Glomerular visceral epithelial cell (primary cell): Measurements from ENCODE around the gene MED22.
A peak's percentile ranks its signal among the peaks of the same experiment; 100 is the strongest.

Source experiments
- DNase-seq: peaks from one replicate; pipeline ENCODE4 v3.0.0-alpha.2; 2016; ENCODE audit errors: extremely low spot score

The MED22 gene

DNA sequence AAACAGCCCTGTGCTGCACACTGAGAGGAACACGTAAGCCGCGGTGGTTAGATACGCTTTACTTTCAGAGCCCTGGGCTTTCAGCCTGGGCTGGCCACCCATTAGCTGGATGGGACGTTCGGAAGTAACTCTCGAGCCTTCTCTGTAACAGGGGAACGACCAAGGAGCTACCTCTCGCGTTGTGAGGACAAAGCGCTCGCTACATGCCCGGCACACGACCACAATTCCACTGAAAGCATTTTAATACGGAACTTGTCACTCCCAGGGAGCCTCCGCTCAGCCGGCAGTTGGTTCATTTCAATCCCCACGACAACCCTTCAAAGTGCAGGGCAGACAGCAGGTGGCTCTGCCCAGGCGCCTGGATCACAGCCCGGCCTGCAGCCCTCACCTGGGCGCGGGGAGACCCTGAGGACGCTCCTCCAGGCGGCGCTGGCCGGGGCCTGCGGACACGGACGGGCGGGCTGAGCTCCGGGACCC lies 8.0 kb upstream of the MED22 start:
- no peak for DNase-seq

DNA sequence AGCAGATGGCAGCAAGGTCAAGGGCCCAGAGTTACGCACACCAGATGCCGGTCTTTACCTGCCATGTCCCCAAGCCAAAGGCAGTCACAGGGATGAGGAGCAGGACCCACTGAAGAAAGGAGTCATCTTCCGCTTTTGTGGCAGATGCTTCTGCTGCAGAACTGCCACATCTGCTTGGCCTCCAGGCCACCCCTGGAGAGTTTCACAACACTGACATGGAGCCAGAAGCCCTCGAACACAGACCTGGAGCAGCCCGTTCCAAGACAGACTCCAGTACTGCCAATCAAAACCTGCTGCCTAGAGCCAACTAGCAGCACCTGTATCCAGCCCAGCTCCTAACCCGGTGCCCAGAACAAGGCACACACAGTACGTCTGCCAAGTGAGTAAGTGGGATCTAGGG lies 6.8 kb upstream of the MED22 start:
- no peak for DNase-seq

DNA sequence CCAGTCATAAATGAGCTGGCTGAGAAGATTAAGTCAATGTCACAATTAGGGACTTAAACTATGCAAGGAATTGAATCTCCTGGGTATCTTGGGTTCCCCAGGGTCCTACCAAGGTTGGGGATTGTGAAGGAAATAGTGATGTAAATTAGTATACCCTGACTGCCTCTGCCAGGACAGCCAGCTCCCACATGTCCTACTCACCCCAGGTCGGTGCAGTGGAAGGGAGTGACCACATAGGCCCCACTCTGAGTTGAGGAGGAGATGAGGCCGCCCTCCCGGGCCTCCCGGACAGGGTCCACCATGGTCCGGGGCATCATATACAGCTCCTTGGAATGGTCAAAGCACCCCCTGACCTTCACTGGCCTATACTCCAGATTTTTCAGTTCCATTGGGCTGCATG lies 5.6 kb upstream of the MED22 start:
- no peak for DNase-seq

DNA sequence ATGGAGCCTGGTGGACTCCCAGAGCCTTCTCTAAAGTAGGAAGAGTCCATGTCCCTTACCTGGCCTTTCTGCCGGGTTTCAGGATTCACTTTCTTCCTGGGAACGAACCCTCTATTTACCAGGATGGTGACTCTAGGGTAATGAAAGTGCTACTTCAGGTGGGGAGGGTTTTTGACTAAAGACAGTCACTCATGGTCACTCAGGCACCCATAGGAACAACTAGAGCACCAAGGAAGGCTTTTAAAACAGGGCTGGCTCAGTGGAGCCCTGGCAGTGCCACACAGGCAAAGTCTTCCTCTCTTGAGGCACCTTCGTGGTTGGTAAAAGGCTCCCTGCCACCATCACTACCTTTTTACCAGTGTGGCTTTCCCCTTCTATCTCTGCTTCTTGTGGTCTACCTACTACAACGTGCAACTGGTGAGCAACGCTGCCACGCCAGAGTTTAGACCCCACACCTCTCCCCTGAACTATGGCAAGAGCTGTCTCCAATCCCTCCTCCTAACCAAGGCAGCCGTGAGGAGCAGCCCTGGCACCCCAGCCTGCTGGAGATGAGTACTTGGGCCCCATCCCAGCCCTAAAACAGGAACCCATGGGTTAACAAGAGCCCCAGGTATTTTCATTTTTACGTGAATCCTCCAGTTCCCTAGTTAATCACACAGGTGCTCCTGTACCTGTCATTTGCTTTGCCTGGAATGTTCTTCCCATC lies 4.9 kb upstream of the MED22 start:
- DNase-seq: no peak

DNA sequence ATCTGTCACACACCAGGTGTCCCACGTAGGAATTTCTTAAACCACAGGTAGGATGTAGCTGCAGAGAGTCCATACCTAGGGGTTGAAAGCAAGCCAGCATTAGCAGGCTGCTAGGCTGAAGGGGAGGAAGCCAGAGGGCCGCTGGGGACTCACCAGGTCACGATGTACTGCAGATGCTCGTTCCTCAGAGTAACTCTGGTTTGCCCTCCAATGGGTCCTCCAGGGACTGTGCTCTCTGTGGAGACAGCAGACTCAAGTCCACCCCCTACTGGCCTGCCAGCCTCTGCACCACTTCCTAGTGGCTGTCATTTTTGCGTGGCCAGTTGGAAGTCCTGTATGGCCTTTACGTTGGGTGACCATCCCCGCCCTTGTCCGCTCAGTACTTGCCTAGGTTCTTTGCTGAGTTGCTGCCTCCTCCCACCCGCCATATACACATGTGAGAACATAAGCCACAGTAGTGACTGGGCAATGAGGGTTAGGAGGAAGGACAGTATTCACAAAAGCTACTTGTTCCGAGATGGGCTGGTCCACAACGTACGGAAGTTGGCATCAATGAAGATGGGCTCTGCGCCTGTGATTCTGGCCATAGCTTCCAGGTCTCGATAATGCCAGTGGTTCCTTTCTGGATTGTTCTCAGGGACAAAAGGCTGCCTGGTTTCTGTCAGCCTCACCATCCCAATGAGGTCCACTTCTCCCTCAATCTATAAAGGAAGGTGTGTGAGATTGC lies 4.1 kb upstream of the MED22 start:
- DNase-seq: peak; percentile 47

DNA sequence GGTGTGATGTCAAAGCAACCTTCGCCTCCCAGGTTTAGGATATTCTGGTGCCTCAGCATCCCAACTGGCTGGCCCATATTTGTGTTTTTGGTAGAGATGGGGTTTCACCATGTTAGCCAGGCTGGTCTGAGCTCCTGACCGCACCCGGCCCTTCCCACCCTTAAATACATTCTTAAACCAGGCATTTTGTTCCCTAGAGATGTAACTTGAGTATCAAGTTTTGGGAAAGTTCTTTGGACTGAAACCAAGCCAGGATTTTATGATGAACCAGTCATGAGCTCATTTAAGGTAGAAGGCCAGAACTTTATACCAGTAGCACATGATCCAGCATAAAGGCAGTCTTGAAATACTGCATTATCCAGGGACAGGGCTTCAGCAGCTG lies 3.6 kb upstream of the MED22 start:
- DNase-seq: no peak

DNA sequence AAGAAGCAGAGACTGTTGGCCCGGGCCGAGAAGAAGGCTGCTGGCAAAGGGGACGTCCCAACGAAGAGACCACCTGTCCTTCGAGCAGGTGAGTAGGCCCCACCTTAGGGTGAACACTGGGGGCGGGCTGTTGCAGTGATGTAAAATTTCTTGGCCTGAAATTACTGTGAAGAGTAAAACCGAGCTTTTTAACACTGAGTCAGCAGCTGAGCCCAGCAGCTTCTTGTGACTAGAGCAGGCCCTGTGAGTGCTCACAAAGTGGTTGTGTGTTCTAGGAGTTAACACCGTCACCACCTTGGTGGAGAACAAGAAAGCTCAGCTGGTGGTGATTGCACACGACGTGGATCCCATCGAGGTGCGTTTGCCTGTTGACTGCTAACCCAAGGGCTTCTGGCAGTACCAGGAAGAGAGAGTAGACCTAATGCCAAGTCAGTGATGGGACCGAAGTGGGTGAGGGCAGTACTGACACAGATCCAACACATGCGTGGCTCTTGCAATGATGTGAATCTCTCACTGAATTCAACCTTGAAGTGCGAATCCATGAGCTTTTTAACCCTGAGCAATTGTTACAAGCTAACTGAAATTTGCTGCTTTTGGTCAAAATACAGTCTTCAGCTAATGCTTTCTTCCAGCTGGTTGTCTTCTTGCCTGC lies 2.2 kb upstream of the MED22 start:
- DNase-seq: no peak

DNA sequence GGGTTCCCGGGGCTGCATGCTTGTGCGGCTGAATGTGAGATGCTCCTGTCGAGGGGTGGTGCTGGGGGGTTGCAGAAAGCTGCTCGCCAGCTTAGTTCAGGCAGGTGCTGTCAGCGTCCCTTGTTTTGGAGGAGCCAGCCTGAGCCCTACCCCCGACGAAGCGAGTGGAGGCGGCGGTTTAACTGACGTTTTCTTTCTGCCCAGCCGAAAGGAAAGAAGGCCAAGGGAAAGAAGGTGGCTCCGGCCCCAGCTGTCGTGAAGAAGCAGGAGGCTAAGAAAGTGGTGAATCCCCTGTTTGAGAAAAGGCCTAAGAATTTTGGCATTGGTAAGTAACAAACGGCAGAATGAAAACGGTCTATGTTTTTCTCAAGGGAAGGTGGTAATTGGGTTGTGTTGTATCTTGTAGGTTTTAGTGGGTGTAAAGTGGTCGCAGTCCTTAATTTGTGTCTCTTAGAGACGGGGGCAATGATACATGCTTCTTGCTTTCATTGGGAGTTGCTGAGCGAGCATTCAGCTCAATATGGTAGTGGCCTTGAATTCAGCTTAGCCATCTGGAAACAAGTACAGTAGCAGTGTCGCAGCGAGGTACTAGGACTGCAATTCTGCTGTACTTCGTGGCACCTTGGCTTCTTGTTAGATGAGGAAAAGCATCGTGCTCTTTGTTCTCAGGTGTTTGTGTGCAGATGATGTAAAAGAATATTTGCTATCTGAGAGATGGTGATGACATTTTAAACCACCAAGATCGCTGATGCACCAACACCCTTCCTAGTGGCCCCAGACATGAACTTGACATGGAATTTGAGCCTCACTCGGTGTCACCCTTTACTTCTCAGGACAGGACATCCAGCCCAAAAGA lies 1.0 kb upstream of the MED22 start:
- no peak for DNase-seq

DNA sequence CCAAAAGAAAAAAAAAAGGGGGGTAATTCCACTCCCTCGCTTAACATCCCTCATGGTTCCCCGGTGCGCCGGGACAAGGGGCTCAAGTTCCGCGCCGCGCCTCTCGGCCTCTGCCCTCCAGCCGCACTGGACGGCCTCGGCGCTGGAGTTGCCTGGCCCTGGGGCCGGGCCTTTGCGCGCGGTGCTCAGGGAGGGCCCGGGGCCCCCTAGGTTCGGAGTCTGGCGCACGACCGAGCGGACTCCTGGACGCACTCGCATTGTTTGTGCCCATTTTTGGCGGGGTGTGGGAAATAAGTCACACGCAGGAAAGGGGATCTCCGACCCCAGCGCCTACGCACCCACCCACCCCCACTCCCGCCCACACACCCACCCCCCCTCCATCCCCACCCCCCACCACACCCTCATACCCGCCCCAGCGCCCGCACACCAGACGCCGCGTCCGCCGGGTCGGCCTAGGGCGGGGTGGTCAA lies 381 bp downstream of the MED22 start:
- no peak for DNase-seq

DNA sequence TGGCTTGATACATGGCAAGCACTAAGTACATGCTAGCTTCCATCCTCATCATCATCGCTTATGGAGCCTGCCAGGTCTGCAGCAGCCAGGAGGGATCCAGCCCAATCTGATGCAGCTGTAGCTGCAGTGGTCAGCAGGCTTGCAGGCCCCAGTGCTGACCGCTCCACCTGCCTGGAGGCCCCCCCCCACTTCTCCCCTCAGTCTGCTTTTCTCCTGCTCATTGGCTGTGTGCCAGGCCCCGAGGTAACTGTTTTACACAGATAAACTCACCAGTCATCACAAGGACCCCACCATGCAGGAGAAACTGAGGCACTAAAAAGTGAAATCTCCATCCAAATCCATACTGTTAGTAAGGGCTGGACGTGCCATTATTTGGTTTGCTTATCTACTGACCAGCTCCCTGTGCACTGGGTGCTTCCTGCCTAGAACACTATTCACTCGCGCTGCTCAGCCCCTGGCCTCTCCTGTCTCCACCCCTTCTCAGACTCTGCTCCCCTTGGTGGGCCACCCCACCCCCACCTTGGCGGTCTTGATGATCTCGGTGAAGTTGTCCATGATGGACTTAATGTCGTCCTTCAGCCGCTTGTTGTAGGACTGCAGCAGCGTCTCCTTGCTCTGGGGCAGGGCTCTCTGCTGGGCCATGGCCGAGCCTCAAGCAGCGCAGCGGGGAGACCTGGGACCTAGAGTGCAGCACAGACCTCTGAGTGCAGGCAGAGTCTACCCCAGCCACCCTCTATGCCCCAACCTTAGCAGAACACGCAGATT lies 1.7 kb downstream of the MED22 start:
- DNase-seq: no peak

DNA sequence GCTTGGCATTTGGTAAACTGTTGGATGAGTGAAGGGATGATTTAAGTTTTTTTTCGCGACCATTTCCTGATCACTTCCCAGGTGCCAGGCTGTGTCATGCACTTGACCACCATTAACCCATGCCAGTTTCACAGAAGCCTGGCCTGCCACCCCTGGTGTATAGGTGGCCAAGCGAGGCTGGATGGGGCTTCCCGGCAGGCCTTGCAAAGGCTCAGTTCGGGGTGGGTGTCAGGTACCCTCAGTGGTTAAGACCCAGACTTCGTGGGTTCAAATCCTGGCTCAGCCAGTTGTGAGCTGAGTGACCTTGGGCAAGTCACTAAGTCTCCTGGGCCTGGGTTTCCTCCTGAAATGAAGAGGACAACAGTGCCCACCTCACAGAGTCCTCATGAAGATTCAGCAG lies 2.3 kb downstream of the MED22 start:
- no peak for DNase-seq

DNA sequence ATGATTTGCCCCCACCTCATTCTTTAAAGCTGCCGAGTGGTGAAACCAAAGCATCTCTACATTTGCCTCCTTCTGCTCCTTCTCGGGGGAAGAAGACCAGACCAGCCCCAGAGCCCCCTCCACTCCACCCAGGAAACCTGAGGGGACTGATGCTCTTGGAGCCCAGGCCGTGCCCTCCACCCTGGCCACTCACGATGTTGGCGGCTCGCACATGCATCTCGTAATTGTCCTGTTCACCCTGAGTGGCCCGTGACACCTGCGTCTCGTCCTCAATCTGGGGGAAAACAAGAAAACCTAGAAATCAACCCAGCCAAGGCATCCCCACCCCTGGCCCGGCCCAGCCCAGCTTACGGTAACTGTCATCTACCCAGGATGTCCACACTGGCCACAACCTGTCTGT lies 3.0 kb downstream of the MED22 start:
- DNase-seq: no peak

DNA sequence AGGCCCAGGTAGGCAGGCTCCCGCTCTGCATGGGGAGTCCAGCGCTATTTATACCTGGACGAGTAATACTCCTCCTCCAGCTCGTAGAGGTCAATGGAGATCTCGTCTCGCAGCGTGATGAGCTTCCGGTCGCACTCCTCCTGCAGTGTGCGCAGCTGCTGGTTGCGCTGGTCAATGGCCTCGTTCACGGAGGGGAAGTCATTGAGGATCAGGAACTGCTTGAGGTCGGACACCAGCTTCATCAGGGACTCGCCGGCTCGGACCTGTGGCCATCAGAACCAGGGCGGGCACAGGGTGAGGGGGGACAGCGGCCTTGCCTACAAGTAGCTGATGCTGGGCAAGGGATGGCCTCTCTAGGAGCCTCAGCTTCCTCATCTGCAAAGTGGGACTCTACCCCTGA lies 3.9 kb downstream of the MED22 start:
- no peak for DNase-seq

DNA sequence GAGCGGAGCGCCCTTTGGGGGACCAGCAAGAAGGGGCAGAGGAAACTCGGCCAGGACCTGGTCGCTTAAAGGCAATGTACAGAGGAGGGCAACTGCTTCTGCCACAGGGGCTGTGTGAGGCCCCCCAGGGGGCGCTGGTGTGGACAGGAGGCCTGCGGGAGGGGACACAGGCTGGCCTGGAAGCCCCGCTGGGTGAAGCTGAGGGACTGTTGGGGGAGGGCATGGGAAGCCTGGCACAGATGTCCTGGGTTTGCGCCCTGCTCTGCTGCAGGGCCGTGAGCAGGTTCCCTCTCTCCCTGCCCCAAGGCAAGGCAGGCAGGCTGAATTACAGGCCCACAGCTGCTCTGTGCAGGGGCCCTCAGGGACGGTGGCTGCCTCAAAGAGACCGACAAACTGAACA lies 5.4 kb downstream of the MED22 start:
- DNase-seq: no peak

DNA sequence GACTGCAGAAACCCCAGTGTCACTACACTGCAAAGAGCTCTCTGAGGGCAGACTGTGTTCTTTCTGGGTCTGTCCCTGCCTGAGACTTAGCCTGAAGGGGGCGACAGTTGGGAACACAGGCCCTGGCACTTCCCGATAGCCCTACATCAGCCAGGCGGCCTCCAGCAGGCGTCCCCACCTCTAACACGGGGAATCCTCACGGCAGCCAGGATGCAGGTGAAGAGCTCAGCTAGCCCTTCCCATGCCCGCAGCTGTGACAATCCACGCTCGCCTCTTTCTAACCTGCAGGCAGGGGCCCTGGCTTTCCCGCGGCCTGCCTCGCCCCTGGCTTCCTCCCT lies 5.9 kb downstream of the MED22 start:
- DNase-seq: no peak

DNA sequence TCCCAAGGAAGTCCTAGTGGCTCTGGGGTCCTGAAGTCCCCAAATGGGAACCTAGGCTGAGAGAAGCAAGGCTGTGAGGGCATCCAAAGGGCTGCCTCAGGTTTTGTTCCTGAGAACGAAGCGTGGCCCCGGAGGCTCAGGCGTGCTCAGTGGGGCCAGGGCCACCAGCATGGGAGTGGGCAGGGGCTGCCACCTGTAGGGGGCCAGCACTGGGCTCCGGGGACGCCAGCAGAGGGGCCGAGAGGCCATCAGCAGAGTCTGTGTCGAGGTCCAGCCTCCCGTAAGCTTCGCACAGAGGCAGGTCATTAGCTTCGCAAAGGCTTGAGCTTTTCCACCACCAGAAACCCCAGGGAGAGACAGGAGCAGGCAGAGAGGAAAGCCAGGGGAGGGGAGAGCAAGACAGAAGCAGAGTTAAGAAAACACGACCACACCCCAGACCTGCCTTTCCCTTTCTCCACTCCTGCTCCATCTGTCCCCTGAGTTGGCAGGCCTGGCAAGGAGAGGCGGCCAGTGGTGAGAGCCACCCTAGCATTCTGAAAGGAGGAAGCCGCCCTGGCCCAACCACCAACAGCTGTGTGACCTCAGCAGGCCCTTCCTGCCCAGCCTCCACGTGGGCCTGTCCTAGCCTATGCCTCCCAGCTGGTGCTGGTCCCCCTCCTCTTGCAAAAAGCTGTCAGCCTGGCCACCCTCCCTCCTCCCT lies 6.4 kb downstream of the MED22 start:
- no peak for DNase-seq

DNA sequence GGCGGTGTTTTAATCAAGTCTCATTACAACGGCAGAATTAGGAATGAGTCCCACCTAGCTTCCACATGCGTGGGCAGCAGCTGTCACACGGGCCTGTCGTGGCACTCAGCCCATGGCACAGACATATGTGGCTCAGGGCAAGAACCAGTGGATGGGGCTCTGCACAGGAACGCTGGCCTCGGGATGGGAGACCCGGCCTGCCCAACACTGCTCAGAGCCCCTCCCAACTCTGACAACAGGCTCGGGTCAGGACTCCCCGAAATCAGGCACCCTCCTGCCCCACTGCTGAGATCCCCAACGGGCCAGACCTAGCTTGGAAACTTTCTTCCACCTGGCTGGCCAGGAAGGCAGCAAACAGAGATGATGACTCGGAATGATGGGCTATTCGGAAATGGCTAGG lies 7.0 kb downstream of the MED22 start:
- no peak for DNase-seq

DNA sequence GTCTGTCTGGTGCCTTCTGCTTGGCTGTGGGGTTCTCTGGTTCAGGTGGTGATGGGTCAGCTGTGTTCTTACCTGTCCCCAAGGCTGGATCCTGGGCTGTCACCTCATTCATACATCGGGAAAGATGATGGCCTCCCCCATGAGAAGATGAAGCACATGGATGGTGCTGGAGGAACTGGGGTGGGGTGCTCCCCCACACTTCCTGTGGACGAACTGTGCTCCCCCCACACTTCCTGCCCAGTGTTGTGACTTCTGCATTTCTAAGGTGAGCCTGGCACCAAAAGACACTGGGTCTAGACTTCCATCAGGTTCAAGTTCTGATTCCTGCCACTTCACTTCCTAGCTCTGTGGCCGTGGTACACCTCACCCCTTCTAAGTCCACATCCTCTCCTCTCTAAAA lies 7.7 kb downstream of the MED22 start:
- no peak for DNase-seq

DNA sequence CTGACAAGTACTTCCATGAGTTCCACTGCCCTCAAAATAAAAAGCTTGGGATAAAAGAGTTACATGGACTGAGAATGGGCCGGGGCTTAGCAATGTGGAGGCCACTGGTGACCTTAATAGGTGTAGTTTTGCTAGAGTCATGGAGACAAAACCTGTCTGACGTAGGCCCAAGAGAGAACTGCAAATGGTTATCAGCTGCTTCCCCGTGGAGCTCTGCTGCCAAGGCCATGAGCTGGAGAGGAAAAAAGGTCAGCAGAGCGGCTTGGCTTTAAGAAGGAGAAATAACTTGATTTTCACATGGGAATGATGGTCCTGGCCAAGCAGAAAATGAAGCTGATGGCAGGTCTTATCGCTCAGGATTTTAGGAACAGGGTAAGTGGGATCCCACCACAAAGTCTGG lies 8.3 kb downstream of the MED22 start:
- DNase-seq: no peak

DNA sequence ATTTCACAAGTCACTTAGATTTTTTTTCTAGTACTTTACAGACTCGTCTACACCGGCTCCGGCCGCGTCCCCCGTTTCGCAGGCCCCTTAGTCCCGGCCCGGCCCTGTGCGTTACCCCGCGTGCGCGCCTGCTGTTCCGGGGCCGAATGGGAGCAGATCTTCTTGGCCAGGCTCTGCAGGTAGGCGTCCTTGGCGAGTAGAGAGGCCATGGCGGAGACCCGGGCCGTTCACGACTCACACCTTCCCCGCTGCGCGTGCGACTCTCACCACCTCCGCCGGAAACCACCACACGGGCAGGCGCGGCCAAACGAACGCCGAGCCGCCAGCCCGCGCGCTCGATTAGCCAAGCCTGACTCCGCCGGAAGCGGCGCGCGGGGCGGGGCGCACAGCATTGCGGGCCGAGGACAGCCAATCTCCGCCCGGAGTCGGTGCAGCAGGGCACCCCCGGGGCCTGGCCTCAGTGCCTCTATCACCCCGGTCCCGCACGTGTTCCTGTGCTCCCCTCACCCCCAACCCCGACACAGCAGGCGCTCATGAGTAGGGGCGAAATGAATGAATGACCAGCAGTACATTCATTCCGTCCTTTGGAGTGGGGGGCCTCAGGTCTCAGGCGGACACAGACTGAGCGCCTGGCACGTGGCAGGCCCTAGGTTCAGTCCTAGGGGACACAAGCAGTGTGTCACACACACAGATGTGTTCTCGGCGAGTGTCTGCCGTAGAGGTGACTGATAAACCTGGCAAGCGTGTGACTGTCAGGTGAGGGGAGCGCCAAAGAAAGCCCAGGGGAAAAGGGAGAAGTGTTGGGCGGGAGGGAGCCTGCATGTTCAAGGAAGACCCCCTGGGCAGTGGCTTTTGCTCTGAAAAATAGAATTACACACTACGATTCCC lies 11.8 kb downstream of the MED22 start, which contains the start of gene SURF6:
Gene SURF6, minus strand, starts transcription at position 265 of the 888 bp plus-strand sequence. Its CDS starts 56 bp downstream, at position 209.
- DNase-seq: peak; percentile 89
